Measurements from ENCODE around the gene ZSCAN16.

The ZSCAN16 gene

GRCh38 chr6:28134015-28134414 lies 9.6 kb downstream of the ZSCAN16 start:
- peak; percentile 37 to 65 (median 55) for DNase-seq

- DNase-seq = peak; percentile 54 to 82 (median 66)
Measured at GRCh38 chr6:28134716-28135115, 10.3 kb downstream of the ZSCAN16 start.

GRCh38 chr6:28135393-28135792 lies 11.0 kb downstream of the ZSCAN16 start:
- DNase-seq = peak; percentile 5 to 45 (median 23)

- peak; percentile 92 to 96 (median 94) for DNase-seq
Measured at GRCh38 chr6:28136585-28137504, 12.4 kb downstream of the ZSCAN16 start.

- peak; percentile 38 to 81 (median 65) for DNase-seq
Measured at GRCh38 chr6:28137505-28137981, 13.1 kb downstream of the ZSCAN16 start.

- no peak for DNase-seq
Measured at GRCh38 chr6:28139860-28140543, 15.6 kb downstream of the ZSCAN16 start.

GRCh38 chr6:28140616-28141015 lies 16.2 kb downstream of the ZSCAN16 start:
- DNase-seq = no peak

GRCh38 chr6:28141500-28142329 lies 17.3 kb downstream of the ZSCAN16 start, which contains the start of gene ZKSCAN8:
ZKSCAN8 (plus strand) TSS chr6:28141883; CDS start chr6:28148408, 6,525 bp downstream.
- DNase-seq = peak; percentile 75 to 84 (median 82)

- peak; percentile 24 to 33 (median 32) for DNase-seq
Measured at GRCh38 chr6:28142446-28142845, 18.0 kb downstream of the ZSCAN16 start.

GRCh38 chr6:28145231-28145630 lies 20.8 kb downstream of the ZSCAN16 start:
- DNase-seq = no peak

GRCh38 chr6:28152531-28152930 lies 28.1 kb downstream of the ZSCAN16 start:
- DNase-seq = no peak

GRCh38 chr6:28153546-28153945 lies 29.1 kb downstream of the ZSCAN16 start:
- DNase-seq = no peak

- DNase-seq = no peak
Measured at GRCh38 chr6:28154357-28154756, 29.9 kb downstream of the ZSCAN16 start.

GRCh38 chr6:28158318-28158717 lies 33.9 kb downstream of the ZSCAN16 start:
- DNase-seq = no peak

GRCh38 chr6:28159029-28159607 lies 34.7 kb downstream of the ZSCAN16 start:
- no peak for DNase-seq

- no peak for DNase-seq
Measured at GRCh38 chr6:28160233-28160632, 35.8 kb downstream of the ZSCAN16 start.

GRCh38 chr6:28161410-28162079 lies 37.1 kb downstream of the ZSCAN16 start:
- peak; percentile 72 to 89 (median 76) for DNase-seq

GRCh38 chr6:28165563-28165962 lies 41.2 kb downstream of the ZSCAN16 start:
- no peak for DNase-seq

GRCh38 chr6:28167068-28167467 lies 42.7 kb downstream of the ZSCAN16 start:
- DNase-seq = no peak

GRCh38 chr6:28167926-28168325 lies 43.5 kb downstream of the ZSCAN16 start:
- no peak for DNase-seq

GRCh38 chr6:28171271-28171670 lies 46.9 kb downstream of the ZSCAN16 start:
- no peak for DNase-seq
